H9 (cell line): ENCODE results near the gene DMRT3. TPM values are rescaled to one million over a fixed set of nuclear protein-coding genes. Genes with fewer than 3 reads are reported as not detected.

Experiments
- DNase-seq: peaks from one replicate; pipeline ENCODE4 v3.0.0-alpha.2; 2017
- H2AFZ ChIP-seq: one replicate; pipeline ENCODE4 v1.6.1; 2013; ENCODE audit warnings: mild to moderate bottlenecking, low read length, control low read depth, moderate library complexity
- H2AK5ac ChIP-seq: 2 replicates; pipeline ENCODE4 v1.6.1; 2013; ENCODE audit warnings: low read length, control low read depth, mixed read lengths; ENCODE audit not compliant: insufficient read length
- H2BK120ac ChIP-seq: one replicate; pipeline ENCODE4 v1.6.1; 2013; ENCODE audit warnings: low read depth, mild to moderate bottlenecking, low read length, control low read depth, inconsistent platforms; ENCODE audit not compliant: poor library complexity, severe bottlenecking
- H2BK12ac ChIP-seq: 2 replicates; pipeline ENCODE4 v1.6.1; 2013; ENCODE audit warnings: low read length, control low read depth, mixed read lengths, low read depth; ENCODE audit not compliant: insufficient read length
- H2BK15ac ChIP-seq: 2 replicates; pipeline ENCODE4 v1.6.1; 2013; ENCODE audit warnings: low read depth, low read length, control low read depth
- H2BK20ac ChIP-seq: one replicate; pipeline ENCODE4 v1.6.1; 2013; ENCODE audit warnings: low read depth, mild to moderate bottlenecking, low read length, control low read depth, inconsistent platforms; ENCODE audit not compliant: poor library complexity, severe bottlenecking
- H2BK5ac ChIP-seq: 2 replicates; pipeline ENCODE4 v1.6.1; 2013; ENCODE audit warnings: low read length, control low read depth, mixed read lengths; ENCODE audit not compliant: insufficient read length
- H3K14ac ChIP-seq: 2 replicates; pipeline ENCODE4 v1.6.1; 2013; ENCODE audit warnings: low read length, control low read depth; ENCODE audit not compliant: insufficient read depth
- H3K18ac ChIP-seq: 2 replicates; pipeline ENCODE4 v1.6.1; 2013; ENCODE audit warnings: low read depth, mild to moderate bottlenecking, mixed read lengths, low read length, control low read depth; ENCODE audit not compliant: insufficient read length
- H3K23ac ChIP-seq: 2 replicates; pipeline ENCODE4 v1.6.1; 2013; ENCODE audit warnings: low read length, control low read depth, mixed read lengths, low read depth; ENCODE audit not compliant: insufficient read length
- H3K23me2 ChIP-seq: 2 replicates; pipeline ENCODE4 v1.6.1; 2013; ENCODE audit warnings: low read depth, mild to moderate bottlenecking, mixed read lengths, low read length, control low read depth; ENCODE audit not compliant: insufficient read length, poor library complexity, severe bottlenecking
- H3K27ac ChIP-seq: 2 replicates; pipeline ENCODE4 v1.5.1; 2013; ENCODE audit warnings: low read length, control low read depth, mixed read lengths, low read depth; ENCODE audit not compliant: insufficient read length
- H3K27me3 ChIP-seq: 2 replicates; pipeline ENCODE4 v1.6.1; 2013; ENCODE audit warnings: low read length, control low read depth, inconsistent platforms; ENCODE audit not compliant: insufficient read depth
- H3K4ac ChIP-seq: 2 replicates; pipeline ENCODE4 v1.6.1; 2013; ENCODE audit warnings: low read depth, mild to moderate bottlenecking, control low read depth, inconsistent platforms, low read length, moderate library complexity
- H3K4me1 ChIP-seq: 2 replicates; pipeline ENCODE4 v1.6.1; 2013; ENCODE audit warnings: low read length, control low read depth, inconsistent platforms; ENCODE audit not compliant: insufficient read depth
- H3K4me2 ChIP-seq: 2 replicates; pipeline ENCODE4 v1.6.1; 2013; ENCODE audit warnings: low read length, control low read depth, mixed read lengths; ENCODE audit not compliant: insufficient read length, insufficient read depth
- H3K56ac ChIP-seq: 2 replicates; pipeline ENCODE4 v1.6.1; 2013; ENCODE audit warnings: low read depth, mild to moderate bottlenecking, mixed read lengths, low read length, control low read depth; ENCODE audit not compliant: insufficient read length
- H3K79me1 ChIP-seq: 2 replicates; pipeline ENCODE4 v1.6.1; 2013; ENCODE audit warnings: low read depth, mild to moderate bottlenecking, moderate library complexity, low read length, control low read depth, inconsistent platforms; ENCODE audit not compliant: insufficient read depth, poor library complexity, severe bottlenecking
- H3K79me2 ChIP-seq: 2 replicates; pipeline ENCODE4 v1.6.1; 2013; ENCODE audit warnings: low read length, control low read depth, inconsistent platforms; ENCODE audit not compliant: insufficient read depth
- H3K9ac ChIP-seq: 2 replicates; pipeline ENCODE4 v1.6.1; 2013; ENCODE audit warnings: low read length, control low read depth, mixed read lengths; ENCODE audit not compliant: insufficient read length; ENCODE audit errors: extremely low read depth
- H3K9me3 ChIP-seq: one replicate; pipeline ENCODE4 v1.6.1; 2013; ENCODE audit warnings: low read depth, low read length, inconsistent platforms; ENCODE audit not compliant: control insufficient read depth
- H3T11ph ChIP-seq: one replicate; pipeline ENCODE4 v1.6.1; 2013; ENCODE audit warnings: mild to moderate bottlenecking, low read length, control low read depth, inconsistent platforms
- H4K20me1 ChIP-seq: one replicate; pipeline ENCODE4 v1.6.1; 2013; ENCODE audit not compliant: control insufficient read depth, insufficient read length, insufficient read depth
- H4K5ac ChIP-seq: 2 replicates; pipeline ENCODE4 v1.6.1; 2013; ENCODE audit warnings: low read depth, mild to moderate bottlenecking, mixed read lengths, low read length, control low read depth; ENCODE audit not compliant: insufficient read length
- H4K8ac ChIP-seq: replicated peaks from 2 replicates; pipeline ENCODE4 v1.6.1; 2013; ENCODE audit warnings: low read length, control low read depth, mixed read lengths, low read depth; ENCODE audit not compliant: insufficient read length
- H4K91ac ChIP-seq: 2 replicates; pipeline ENCODE4 v1.6.1; 2013; ENCODE audit warnings: low read depth, mild to moderate bottlenecking, moderate library complexity, mixed read lengths, low read length, control low read depth; ENCODE audit not compliant: insufficient read length
- H3K27ac Mint-ChIP-seq, 3 experiments: 2 replicates in 2 of 3; 3 replicates in 1 of 3; pipeline ENCODE4 v1.8.0; 2020 to 2021; ENCODE audit warnings: mixed read lengths in 3 of 3, mild to moderate bottlenecking in 1 of 3, moderate library complexity in 1 of 3
- H3K27me3 Mint-ChIP-seq: 2 replicates; pipeline ENCODE4 v1.8.0; 2021; ENCODE audit warnings: low read depth, mild to moderate bottlenecking, moderate library complexity, mixed read lengths
- H3K36me3 Mint-ChIP-seq, 3 experiments: 2 replicates in 2 of 3; 3 replicates in 1 of 3; pipeline ENCODE4 v1.8.0; 2020 to 2021; ENCODE audit warnings: low read depth in 3 of 3, mixed read lengths in 3 of 3; ENCODE audit not compliant: insufficient read depth in 1 of 3
- H3K4me1 Mint-ChIP-seq, 2 experiments: 2 replicates each; pipeline ENCODE4 v1.8.0; 2020; ENCODE audit warnings: mixed read lengths in 2 of 2
- H3K4me3 Mint-ChIP-seq, 2 experiments: 2 replicates in 1 of 2; 3 replicates in 1 of 2; pipeline ENCODE4 v1.8.0; 2020 to 2021; ENCODE audit warnings: mild to moderate bottlenecking in 2 of 2, mixed read lengths in 2 of 2, moderate library complexity in 1 of 2
- H3K9me3 Mint-ChIP-seq, 2 experiments: 2 replicates in 1 of 2; 3 replicates in 1 of 2; pipeline ENCODE4 v1.8.0; 2020; ENCODE audit warnings: mild to moderate bottlenecking in 2 of 2, mixed read lengths in 2 of 2, moderate library complexity in 1 of 2
- WGBS: extraction: QIAGEN DNeasy Blood & Tissue Kit; methylation state at CpG from one replicate; pipeline ENCODE4 v1.1.7; 2013; ENCODE audit warnings: missing lambda C conversion rate, low lambda C conversion rate, mixed read lengths; ENCODE audit not compliant: insufficient read length; ENCODE audit errors: extremely low coverage; 5-methylcytosine and 5-hydroxymethylcytosine counted together
- total RNA-seq: library from RNA; stranded (reverse); gene quantifications from 2 replicates; pipeline ENCODE4 v1.2.1, GENCODE V29; 2021
- TF ChIP-seq, protein P1 (sequence below): fragments of 200-600 bp; sonication (generic); conservative IDR thresholded peaks from 3 replicates; pipeline ENCODE4 v1.8.0; 2021; ENCODE audit warnings: antibody characterized with exemption, mild to moderate bottlenecking

The DMRT3 gene
- total RNA-seq, 1 experiment from 2014 or later = not detected

DNA sequence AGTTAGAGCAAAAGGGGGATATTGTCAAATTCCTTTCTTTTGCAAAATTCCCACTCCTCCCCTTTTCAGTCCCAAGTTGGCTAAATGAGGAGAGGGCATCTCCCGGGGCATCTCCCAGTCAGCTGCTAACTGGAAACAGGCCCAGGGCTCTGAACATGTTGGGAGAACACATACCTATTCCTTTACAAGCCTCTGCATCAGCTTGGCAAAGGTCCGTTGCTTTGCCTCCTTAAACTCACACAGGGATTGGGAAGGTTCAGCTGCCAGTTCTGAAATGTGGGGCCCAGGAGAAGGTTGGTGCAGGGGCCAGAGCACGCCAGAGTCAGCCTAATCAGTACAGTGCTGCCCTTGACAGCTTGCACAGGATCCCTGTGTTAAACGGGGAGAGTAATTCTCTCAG lies 11.0 kb upstream of the DMRT3 start:
- Mint-ChIP-seq H3K9me3 (no peaks in the 10 kb centered on the region; a peak in 3 of 5 replicates), H3K27ac (no peak overlapping the region), H3K4me3 (no peak overlapping the region), H3K36me3 (no peaks in the 10 kb centered on the region; a peak in 1 of 7 replicates), H3K27me3 (peaks cover 98% of the 10 kb centered on the region), H3K4me1 (peaks cover 16 to 26% of the 10 kb centered on the region in 2 experiments)
- Histone ChIP-seq H2BK20ac (no peak overlapping the region), H2BK5ac (no peak overlapping the region), H2AFZ (no peak overlapping the region), H3K9me3 (no peaks in the 10 kb centered on the region), H3K4ac (no peak overlapping the region), H3T11ph (no peak overlapping the region), H3K4me1 (peaks cover 2% of the 10 kb centered on the region; the same call in 1 of the 2 replicates), H3K14ac (no peak overlapping the region), H4K91ac (no peak overlapping the region), H3K23me2 (peaks cover 6% of the 10 kb centered on the region), H3K9ac (no peak overlapping the region), H3K4me2 (no peak overlapping the region), H2AK5ac (no peak overlapping the region), H3K27me3 (peaks cover 29% of the 10 kb centered on the region; the same call in 1 of the 2 replicates), H3K27ac (no peak overlapping the region), H4K20me1 (no peaks in the 10 kb centered on the region), H2BK12ac (no peak overlapping the region), H2BK120ac (no peak overlapping the region), H3K79me1 (no peaks in the 10 kb centered on the region), H2BK15ac (no peak overlapping the region), H4K8ac (no peak overlapping the region), H3K56ac (no peak overlapping the region), H4K5ac (no peak overlapping the region), H3K79me2 (no peaks in the 10 kb centered on the region), H3K23ac (no peak overlapping the region), H3K18ac (no peak overlapping the region)
- TF ChIP-seq, protein P1, sequence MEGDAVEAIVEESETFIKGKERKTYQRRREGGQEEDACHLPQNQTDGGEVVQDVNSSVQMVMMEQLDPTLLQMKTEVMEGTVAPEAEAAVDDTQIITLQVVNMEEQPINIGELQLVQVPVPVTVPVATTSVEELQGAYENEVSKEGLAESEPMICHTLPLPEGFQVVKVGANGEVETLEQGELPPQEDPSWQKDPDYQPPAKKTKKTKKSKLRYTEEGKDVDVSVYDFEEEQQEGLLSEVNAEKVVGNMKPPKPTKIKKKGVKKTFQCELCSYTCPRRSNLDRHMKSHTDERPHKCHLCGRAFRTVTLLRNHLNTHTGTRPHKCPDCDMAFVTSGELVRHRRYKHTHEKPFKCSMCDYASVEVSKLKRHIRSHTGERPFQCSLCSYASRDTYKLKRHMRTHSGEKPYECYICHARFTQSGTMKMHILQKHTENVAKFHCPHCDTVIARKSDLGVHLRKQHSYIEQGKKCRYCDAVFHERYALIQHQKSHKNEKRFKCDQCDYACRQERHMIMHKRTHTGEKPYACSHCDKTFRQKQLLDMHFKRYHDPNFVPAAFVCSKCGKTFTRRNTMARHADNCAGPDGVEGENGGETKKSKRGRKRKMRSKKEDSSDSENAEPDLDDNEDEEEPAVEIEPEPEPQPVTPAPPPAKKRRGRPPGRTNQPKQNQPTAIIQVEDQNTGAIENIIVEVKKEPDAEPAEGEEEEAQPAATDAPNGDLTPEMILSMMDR = no peak
- no CpG with 5 or more reads among the region's 4 CpGs for WGBS
- DNase-seq = no peak
